Vagina (tissue), 2 donors: Measurements from ENCODE around the gene SEPTIN5.

Source experiments
- POLR2A ChIP-seq, 2 donors: fragments of 450-650 bp; IDR thresholded peaks; one replicate each; pipeline ENCODE4 v1.6.1; 2017; ENCODE audit warnings: antibody characterized with exemption in 2 of 2, mild to moderate bottlenecking in 2 of 2, moderate library complexity in 2 of 2
- POLR2AphosphoS5 ChIP-seq, 2 donors: sonication (generic); formaldehyde crosslinking; IDR thresholded peaks; one replicate each; pipeline ENCODE4 v1.9.0; 2017; ENCODE audit warnings: antibody characterized with exemption in 2 of 2, mild to moderate bottlenecking in 2 of 2, low read depth in 1 of 2; ENCODE audit not compliant: insufficient read depth in 1 of 2

- TF ChIP-seq POLR2AphosphoS5 (IDR thresholded peaks at IDR 0.05; ENCODE audit: insufficient read depth in 1 of 2, low read depth in 1 of 2) (no peak), POLR2A (IDR thresholded peaks at IDR 0.05) (no peak)
Observed at GRCh38 chr22:19671316-19671715, 43.0 kb upstream of the SEPTIN5 start.
